DLD1 (cell line): ENCODE results near the gene HHATL.

Experiments used
- in situ Hi-C: cut with HindIII; loops from 2 replicates; pipeline ENCODE4 v1.10.0; 2017; ENCODE audit warnings: low sequenced_read_pairs

Gene HHATL

GRCh38 chr3:42656680-42657610, 45.7 kb downstream of the HHATL start:
- in situ Hi-C loops = no loop called here

GRCh38 chr3:42655980-42656679, 46.5 kb downstream of the HHATL start:
- in situ Hi-C loops = no loop called here

- in situ Hi-C loops = no loop called here
These were observed 47.2 kb downstream of the HHATL start for GRCh38 chr3:42655331-42655888.

- in situ Hi-C loops = no loop called here
These were observed 48.0 kb downstream of the HHATL start for GRCh38 chr3:42654331-42655201.

GRCh38 chr3:42653560-42654330, 48.9 kb downstream of the HHATL start, which contains the start of gene ZBTB47:
Gene ZBTB47, plus strand, starts transcription at chr3:42653697. Its CDS starts 4,659 bp downstream, at chr3:42658356.
- in situ Hi-C loops = no loop called here

- in situ Hi-C loops = no loop called here
These were observed 49.4 kb downstream of the HHATL start for GRCh38 chr3:42653303-42653559.

- in situ Hi-C loops = no loop called here
These were observed 49.8 kb downstream of the HHATL start for GRCh38 chr3:42652611-42653302.

- in situ Hi-C loops = no loop called here
These were observed 50.4 kb downstream of the HHATL start for GRCh38 chr3:42652251-42652610.

- in situ Hi-C loops = no loop called here
These were observed 51.1 kb downstream of the HHATL start for GRCh38 chr3:42651248-42652091.

GRCh38 chr3:42649783-42650182, 52.8 kb downstream of the HHATL start:
- in situ Hi-C loops = no loop called here

- in situ Hi-C loops = no loop called here
These were observed 53.6 kb downstream of the HHATL start for GRCh38 chr3:42649006-42649405.

GRCh38 chr3:42647821-42648459, 54.7 kb downstream of the HHATL start:
- in situ Hi-C loops = no loop called here
